Upper lobe of right lung (tissue), 1 donor: Measurements from ENCODE around the gene PLPPR4. TPM values are rescaled to one million over a fixed set of nuclear protein-coding genes. Genes with fewer than 3 reads are reported as not detected.
"Not testable (repeated sequence)": the region's sequence is repeated elsewhere in the genome, so short reads cannot be mapped to it uniquely, and the experiment has no call there.

Experiments
- ATAC-seq: fragments of 200-7000 bp; cut with Tn5 transposase; one replicate; pipeline ENCODE4 v1.9.1; 2020; ENCODE audit warnings: mild to moderate bottlenecking, moderate library complexity
- DNase-seq: peaks from one replicate; pipeline ENCODE4 v3.0.0-alpha.2; 2020
- H3K27ac ChIP-seq: fragments of 200-600 bp; one replicate; pipeline ENCODE4 v1.8.0; 2022
- H3K27me3 ChIP-seq: fragments of 200-600 bp; one replicate; pipeline ENCODE4 v1.8.0; 2022; ENCODE audit warnings: mild to moderate bottlenecking
- H3K36me3 ChIP-seq: fragments of 200-600 bp; one replicate; pipeline ENCODE4 v1.8.0; 2022
- H3K4me1 ChIP-seq: fragments of 200-600 bp; one replicate; pipeline ENCODE4 v1.8.0; 2022
- H3K4me3 ChIP-seq: fragments of 200-600 bp; one replicate; pipeline ENCODE4 v1.8.0; 2022; ENCODE audit warnings: mild to moderate bottlenecking
- H3K9me3 ChIP-seq: fragments of 200-600 bp; one replicate; pipeline ENCODE4 v1.8.0; 2022
- CTCF ChIP-seq: fragments of 200-600 bp; IDR thresholded peaks from one replicate; pipeline ENCODE4 v1.8.0; 2022; ENCODE audit warnings: antibody characterized with exemption
- intact Hi-C: fragments of 100-400 bp; cut with DNase I; formaldehyde crosslinking; loops from one replicate; pipeline ENCODE4 v1.11.0; 2022
- total RNA-seq: library from RNA; stranded (reverse); fragmentation: NEBNext Ultra II Directional; extraction: Animal tissue kit (Norgen Biotek cat#: 25700); gene quantifications from one replicate; pipeline ENCODE4 v1.2.1, GENCODE V29; 2021
- donor health status: DM: no; HTN: yes; CAD: no; lungs with severe emphysema.

Gene PLPPR4
- total RNA-seq, 1 donor from 2014 or later: 3.0 TPM

GRCh38 chr1:99281105-99281504, 16.8 kb downstream of the PLPPR4 start:
- no peak for DNase-seq
- ATAC-seq: no peak
- Histone ChIP-seq H3K4me1 (no peaks in the 10 kb centered on the region), H3K27ac (no peak overlapping the region), H3K36me3 (no peaks in the 10 kb centered on the region), H3K9me3 (no peaks in the 10 kb centered on the region), H3K27me3 (no peaks in the 10 kb centered on the region), H3K4me3 (no peak overlapping the region)
- intact Hi-C loops: no loop called here
- no peak for TF ChIP-seq CTCF

- no peak overlapping the region for H3K4me3 ChIP-seq
- DNase-seq (no peak), ATAC-seq (no peak)
- no peaks in the 10 kb centered on the region for H3K9me3 ChIP-seq
- intact Hi-C loops: no loop called here
- H3K27ac ChIP-seq: no peak overlapping the region
- no peaks in the 10 kb centered on the region for H3K27me3 ChIP-seq
- H3K36me3 ChIP-seq: no peaks in the 10 kb centered on the region
- H3K4me1 ChIP-seq: no peaks in the 10 kb centered on the region
- TF ChIP-seq CTCF: no peak
These were observed 18.2 kb downstream of the PLPPR4 start for GRCh38 chr1:99282536-99282935.

- H3K36me3 ChIP-seq, H3K4me1 ChIP-seq, H3K9me3 ChIP-seq, DNase-seq, ATAC-seq, H3K27me3 ChIP-seq, H3K4me3 ChIP-seq, intact Hi-C loops, H3K27ac ChIP-seq: not testable (repeated sequence)
These were observed 19.2 kb downstream of the PLPPR4 start for GRCh38 chr1:99283521-99283920.

GRCh38 chr1:99292886-99293285, 28.6 kb downstream of the PLPPR4 start:
- Histone ChIP-seq H3K27ac (no peak overlapping the region), H3K4me1 (no peaks in the 10 kb centered on the region), H3K9me3 (no peaks in the 10 kb centered on the region), H3K4me3 (no peak overlapping the region), H3K27me3 (no peaks in the 10 kb centered on the region), H3K36me3 (no peaks in the 10 kb centered on the region)
- intact Hi-C loops: no loop called here
- ATAC-seq (no peak), DNase-seq (no peak)
- no peak for TF ChIP-seq CTCF

GRCh38 chr1:99297923-99298322, 33.6 kb downstream of the PLPPR4 start:
- H3K4me1 ChIP-seq: no peaks in the 10 kb centered on the region
- H3K9me3 ChIP-seq: no peaks in the 10 kb centered on the region
- intact Hi-C loops: no loop called here
- no peak for ATAC-seq
- no peak overlapping the region for H3K4me3 ChIP-seq
- no peak for TF ChIP-seq CTCF
- no peak for DNase-seq
- no peaks in the 10 kb centered on the region for H3K36me3 ChIP-seq
- no peak overlapping the region for H3K27ac ChIP-seq
- no peaks in the 10 kb centered on the region for H3K27me3 ChIP-seq

GRCh38 chr1:99304725-99305282, 40.5 kb downstream of the PLPPR4 start:
- intact Hi-C loops: no loop called here
- Histone ChIP-seq H3K4me3 (no peak overlapping the region), H3K9me3 (no peaks in the 10 kb centered on the region), H3K36me3 (no peaks in the 10 kb centered on the region), H3K27ac (no peak overlapping the region), H3K27me3 (no peaks in the 10 kb centered on the region), H3K4me1 (no peaks in the 10 kb centered on the region)
- no peak for ATAC-seq
- no peak for DNase-seq
- no peak for TF ChIP-seq CTCF
